GM12874 (cell line): ENCODE measurements around the gene RNF8.

Source experiments
- CTCF ChIP-seq: IDR thresholded peaks from 2 replicates; pipeline ENCODE4 v1.5.1; 2011; ENCODE audit warnings: low read depth, mild to moderate bottlenecking, control low read depth, low read length, moderate library complexity; ENCODE audit not compliant: insufficient read depth

The RNF8 gene

DNA sequence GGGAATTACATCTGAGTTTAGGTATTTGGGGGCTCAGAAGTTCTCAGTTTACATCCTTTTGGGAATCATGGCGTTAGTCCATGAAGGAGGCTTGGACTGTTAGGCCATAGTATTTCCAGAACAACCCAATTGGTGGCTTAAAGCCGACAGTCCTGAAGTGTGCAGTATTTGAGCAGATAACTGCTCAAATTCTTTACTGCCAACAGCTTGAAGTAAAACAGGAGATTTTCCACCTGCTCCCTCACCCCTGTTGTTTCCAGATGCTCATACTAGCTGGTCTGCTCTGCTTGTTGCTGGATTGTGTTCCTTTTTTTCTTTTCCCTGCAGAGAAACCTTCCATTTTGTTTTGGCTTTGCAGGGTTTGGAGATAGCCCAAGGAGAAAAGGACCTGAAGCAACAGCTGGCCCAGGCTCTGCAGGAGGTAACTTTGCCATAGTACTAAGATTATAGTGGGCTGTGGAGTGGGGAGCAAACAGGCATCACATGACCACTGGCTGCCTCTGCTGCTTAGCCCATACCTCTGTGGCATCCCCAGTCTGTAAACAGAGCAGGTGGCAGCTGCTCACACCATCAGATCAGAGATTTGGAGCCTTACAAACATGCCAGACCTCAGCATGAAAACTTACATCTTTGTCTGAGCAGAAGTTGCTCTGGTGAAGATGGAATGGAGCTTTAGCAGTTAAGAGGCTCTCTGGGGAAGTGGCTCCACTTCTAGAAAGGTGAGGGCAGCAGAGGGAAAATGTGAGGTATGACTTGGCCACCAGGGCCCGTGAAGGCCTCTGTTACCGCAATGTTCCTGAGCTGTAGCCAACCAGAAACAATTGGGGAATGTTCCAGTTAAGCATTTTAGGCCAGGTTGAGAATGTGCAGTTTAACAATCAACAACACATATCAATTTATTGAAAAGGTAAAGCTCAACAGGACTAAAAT is 17.6 kb downstream of the RNF8 start:
- no peak for TF ChIP-seq CTCF

GRCh38 chr6:37372116-37372515 is 18.3 kb downstream of the RNF8 start:
- TF ChIP-seq CTCF: no peak

- TF ChIP-seq CTCF: no peak
Observed at GRCh38 chr6:37373822-37374471, 20.2 kb downstream of the RNF8 start.

DNA sequence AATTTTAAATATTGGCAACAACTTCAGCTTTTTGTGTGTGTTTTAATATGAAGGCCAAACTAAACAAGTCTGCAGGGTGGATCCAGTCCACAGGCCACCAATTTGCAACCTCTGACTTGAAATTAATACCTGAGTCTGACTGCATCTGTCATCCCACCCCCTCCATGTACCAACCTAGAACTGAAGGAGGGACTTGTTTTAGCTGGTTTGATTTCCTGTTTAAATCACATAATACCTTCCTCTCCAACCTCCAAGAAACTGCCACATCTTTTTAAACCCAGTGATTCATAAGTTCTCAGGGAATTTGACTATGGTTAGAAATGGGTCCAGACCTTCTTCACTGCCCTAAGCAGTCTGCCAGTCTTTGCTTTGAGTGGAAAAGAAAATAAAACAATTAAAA is 21.6 kb downstream of the RNF8 start:
- TF ChIP-seq CTCF: no peak

DNA sequence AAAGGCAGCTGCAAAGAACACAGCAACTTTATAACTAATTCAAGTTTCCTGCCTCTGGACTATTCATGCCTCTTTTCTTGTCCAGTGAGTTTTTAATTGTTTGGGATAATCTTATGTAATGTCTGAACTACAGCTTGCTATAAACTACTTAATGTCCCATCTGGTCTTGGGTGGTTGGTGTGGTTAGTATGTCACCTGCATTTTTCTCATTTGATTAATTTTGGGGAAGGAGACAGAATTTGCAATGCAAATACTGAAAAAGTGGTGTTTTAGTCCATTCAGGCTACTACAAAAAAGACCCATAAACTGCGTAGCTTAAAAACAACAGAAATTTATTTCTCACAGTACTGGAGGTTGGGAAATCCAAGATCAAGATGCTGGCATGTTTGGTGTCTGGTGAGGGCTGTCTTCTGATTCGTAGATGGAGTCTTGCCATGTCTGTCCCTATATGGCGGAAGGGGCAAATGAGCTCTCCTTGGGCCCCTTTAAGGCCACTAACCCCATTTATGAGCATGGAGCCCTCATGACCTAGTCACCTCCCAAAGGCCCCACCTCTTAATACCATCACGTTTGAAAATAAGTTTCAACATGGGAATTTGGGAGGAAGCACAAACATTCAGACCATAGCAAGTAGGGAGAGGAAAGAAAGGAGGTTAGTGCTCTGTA is 22.4 kb downstream of the RNF8 start:
- no peak for TF ChIP-seq CTCF

DNA sequence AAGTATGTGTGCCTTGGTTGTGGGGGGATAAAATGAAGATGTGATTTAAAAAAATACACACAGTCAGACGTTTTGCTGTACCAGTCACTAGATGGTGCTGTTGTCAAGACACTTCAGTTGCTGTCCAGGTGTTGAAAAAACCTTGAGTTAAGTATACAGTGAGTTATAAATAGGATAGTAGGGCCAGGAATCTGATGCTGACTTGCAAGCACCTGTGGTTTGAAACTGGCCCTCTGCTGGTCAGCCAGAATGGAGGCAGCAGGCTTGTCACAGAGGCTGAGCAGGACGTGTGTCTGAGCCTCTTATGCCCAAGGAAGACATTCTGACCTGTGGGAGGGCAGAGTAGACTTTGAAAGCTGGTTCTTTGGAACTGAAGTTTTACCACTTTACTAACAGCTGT is 27.8 kb downstream of the RNF8 start:
- peak; percentile 62 for TF ChIP-seq CTCF
